Kidney capillary endothelial cell (primary cell): ENCODE measurements around the gene DNAI4.
A peak's percentile ranks its signal among the peaks of the same experiment; 100 is the strongest.
"Not testable (repeated sequence)": the region's sequence is repeated elsewhere in the genome, so short reads cannot be mapped to it uniquely, and the experiment has no call there.

Source experiments
- DNase-seq: peaks from one replicate; pipeline ENCODE4 v3.0.0-alpha.2; 2018; ENCODE audit warnings: low spot score

Gene DNAI4

GRCh38 chr1:66924756-66925557, at the start of gene DNAI4, which contains the start of gene MIER1:
TSS of gene DNAI4 (minus strand) at chr1:66924856. CDS start at chr1:66924831, 25 bp downstream.
TSS of gene MIER1 (plus strand) at chr1:66924990. CDS start at chr1:66925029, 39 bp downstream.
- peak; percentile 98 for DNase-seq

DNA sequence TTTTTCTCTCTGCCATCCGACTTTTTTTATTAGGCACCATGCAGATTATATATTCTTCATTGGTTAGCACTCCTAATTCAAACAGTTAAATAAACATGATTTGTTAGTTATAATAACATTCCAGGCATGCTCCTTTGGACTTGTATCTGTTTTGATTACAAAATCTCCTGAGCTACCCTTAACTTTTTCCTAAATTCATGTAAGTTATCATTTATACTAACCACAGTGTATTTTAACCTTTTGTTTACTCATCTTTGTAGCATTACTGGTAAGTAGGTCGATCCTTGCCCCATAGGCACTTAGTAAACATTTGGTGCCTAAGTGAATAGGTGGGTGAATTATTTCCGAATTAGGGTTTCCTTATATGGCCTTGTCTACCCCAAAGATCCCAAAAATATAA, 43.9 kb upstream of the DNAI4 start:
- no peak for DNase-seq

DNA sequence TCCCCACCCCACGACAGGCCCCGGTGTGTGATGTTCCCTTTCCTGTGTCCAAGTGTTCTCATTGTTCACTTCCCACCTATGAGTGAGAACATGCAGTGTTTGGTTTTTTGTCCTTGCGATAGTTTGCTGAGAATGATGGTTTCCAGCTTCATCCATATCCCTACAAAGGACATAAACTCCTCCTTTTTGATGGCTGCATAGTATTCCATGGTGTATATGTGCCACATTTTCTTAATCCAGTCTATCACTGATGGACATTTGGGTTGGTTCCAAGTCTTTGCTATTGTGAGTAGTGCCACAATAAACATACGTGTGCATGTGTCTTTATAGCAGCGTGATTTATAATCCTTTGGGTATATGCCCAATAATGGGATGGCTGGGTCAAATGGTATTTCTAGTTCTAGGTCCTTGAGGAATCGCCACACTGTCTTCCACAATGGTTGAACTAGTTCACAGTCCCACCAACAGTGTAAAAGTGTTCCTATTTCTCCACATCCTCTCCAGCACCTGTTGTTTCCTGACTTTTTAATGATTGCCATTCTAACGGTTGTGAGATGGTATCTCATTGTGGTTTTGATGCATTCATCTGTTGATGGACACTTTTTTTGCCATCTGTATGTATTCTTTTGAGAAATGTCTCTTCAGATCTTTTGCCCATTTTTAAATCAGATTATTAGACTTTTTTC, 41.7 kb upstream of the DNAI4 start:
- DNase-seq = not testable (repeated sequence)

DNA sequence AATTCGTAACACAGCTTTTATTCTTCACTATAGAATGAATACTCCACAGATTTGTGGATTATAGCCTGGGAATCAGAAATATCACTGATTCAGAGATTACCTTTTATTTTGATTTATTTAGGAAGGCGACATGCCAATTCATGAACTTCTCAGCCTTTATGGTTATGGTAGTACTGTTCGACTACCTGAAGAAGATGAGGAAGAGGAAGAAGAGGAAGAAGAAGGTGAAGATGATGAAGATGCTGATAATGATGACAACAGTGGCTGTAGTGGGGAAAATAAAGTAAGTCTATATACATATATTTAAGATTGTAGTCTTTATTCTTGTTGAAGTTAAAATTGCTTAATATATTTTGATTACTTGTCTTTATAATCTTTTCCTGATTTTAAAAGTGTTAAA, 33.3 kb upstream of the DNAI4 start:
- no peak for DNase-seq

DNA sequence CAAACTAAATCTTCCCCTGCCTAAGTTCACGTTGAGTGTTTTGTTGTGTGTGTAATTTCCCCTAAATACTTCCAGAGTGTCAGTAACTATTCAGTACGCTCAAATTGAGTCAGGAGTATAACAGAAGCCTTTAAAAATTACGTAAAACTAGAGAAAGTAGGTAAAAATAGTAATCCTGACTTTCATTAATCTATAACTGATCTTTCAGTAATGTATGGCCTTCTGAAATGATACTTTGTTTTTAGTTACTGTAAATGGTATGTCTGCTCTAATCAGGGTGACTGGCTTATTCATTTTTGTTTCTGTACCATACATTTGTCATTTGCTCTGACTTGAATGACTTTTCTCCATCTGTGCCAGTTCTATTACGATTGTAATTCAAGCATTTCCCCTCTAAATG, 29.6 kb upstream of the DNAI4 start:
- DNase-seq = no peak

- no peak for DNase-seq
These were observed 26.9 kb upstream of the DNAI4 start for GRCh38 chr1:66951513-66951912.

- no peak for DNase-seq
These were observed 22.6 kb upstream of the DNAI4 start for GRCh38 chr1:66947267-66947666.

DNA sequence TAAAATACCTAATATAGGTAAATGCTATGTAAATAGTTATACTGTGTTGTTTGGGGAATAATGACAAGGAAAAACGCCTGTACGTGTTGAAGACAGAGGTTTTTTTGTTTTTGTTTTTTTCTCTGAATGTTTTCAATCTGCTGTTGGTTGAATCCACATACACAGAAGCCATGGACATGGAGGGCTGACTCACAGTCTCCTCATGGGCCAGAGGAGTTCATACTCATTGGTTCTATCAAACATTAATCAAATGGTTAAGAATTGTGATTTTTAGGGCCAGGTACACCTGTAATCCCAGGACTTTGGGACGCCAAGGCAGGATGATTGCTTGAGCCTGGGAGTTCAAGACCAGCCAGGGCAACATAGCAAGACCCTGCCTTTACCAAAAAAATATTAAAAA, 20.7 kb upstream of the DNAI4 start:
- DNase-seq = no peak

GRCh38 chr1:66944330-66945274, 19.9 kb upstream of the DNAI4 start:
- peak; percentile 43 for DNase-seq

DNA sequence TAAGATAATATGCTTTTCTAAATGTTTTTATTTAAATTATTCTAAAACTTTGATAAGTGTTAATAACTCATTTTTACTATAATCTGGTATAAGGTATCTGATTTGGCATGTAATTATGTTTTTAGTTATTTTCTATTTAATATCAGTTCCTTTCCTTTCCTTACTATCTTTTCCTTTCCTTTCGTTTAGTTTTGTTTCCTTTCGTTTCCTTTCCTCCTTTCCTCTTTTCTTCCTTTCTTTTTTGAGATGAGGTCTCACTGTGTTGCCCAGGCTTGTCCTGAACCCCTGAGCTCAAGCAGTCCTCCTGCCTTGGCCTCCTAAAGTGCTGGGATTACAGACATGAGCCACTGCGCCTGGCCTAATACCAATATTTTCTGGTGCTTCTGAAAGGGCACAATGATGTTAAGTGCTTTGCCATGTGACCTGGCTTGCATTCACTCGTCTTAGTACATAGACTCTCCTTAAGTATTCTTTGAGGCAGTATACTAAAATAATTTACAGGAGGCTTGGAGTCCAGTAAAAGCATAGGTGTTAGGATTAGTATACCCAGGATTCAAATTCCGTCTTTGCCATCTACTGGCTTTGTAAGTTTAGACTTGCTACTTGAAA, 18.8 kb upstream of the DNAI4 start:
- no peak for DNase-seq

- no peak for DNase-seq
These were observed 16.3 kb upstream of the DNAI4 start for GRCh38 chr1:66940981-66941380.

- peak; percentile 42 for DNase-seq
These were observed 14.0 kb upstream of the DNAI4 start for GRCh38 chr1:66938613-66939012.

- DNase-seq = no peak
These were observed 13.0 kb upstream of the DNAI4 start for GRCh38 chr1:66937529-66938234.

- DNase-seq = no peak
These were observed 9.4 kb upstream of the DNAI4 start for GRCh38 chr1:66933887-66934700.

DNA sequence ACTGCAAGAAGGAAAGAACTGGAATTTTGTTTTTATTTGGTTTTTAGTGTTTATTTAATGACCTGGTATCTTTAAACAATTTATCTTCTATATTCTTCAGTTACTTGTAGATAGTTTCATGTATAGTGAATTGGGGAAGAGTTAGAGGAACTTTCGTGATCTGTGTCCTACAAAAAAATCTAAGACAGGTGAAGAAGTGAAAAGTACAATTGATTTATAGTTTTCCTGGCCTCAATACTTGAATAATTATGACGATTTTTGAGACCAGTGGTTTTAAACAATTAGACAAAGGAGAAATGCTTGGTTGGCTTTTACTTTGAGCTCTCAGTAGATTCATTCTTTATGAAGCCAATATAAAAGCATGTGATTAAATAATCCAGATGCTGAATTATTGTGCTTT, 7.6 kb upstream of the DNAI4 start:
- no peak for DNase-seq

- DNase-seq = no peak
These were observed 6.9 kb upstream of the DNAI4 start for GRCh38 chr1:66931590-66931989.

GRCh38 chr1:66930823-66931174, 6.1 kb upstream of the DNAI4 start:
- DNase-seq = no peak

DNA sequence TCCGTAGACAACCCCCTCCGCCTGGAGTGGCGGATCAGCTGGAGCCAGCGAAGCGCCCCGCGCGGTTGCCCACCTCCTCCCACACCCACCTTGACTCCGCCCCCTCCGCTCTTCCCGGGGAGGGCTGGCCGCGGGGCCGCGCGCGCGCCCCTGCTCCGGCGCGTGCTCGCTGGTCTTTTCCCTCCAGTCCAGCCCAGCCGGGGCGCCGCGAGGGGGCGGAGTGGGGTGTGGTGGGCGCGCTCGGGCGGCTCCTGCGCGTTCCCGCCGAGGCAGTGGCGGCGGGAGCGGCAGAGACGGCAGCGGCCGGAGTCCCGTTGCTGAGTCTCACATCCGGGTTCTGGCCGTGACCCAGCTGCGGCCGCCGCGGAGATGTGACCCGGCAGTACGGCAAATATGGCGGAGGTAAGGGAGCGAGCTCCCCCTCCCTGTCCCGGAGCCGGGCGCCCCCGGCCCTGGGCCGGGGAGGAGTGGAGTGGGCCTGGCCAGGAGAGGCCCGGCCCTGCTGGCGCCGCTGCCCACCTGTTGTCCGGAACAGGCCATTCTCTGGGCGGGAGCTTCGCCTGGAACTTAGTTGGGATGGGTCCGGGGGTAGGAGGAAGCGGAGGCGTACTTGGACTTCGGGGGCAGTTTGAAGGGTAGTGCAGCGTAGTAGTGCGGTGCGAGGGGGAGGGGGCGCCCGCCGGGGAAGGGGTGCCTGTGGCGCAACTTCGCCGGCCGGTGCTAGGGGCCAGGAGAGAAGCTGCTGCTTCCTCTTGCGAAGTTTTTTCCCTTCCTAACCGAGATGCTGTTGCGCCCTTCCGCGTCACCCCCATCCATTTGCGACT, 5.6 kb upstream of the DNAI4 start:
- DNase-seq = peak; percentile 89

DNA sequence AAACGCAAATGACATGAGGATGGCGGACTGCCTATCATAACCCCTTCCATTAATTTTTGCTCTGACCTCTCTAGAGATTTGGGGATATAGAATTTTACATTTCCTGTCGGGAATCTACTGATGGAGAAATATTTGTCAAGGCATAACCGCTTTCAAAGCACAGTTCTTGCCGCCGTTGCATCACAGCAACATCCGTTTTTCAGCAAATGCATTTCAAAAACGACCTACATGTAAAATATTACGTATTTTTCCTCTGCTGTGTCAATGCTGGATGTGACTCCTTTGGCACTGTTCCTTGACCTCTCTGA, 5.0 kb upstream of the DNAI4 start:
- DNase-seq = no peak
